ENCODE results near the gene POLR1A. TPM values are rescaled to one million over a fixed set of nuclear protein-coding genes. Genes with fewer than 3 reads are reported as not detected.

Gene POLR1A
- polyA plus RNA-seq, 2 of the 4 experiments (the other 2 are of a cell fraction), result 22.8 to 55.7 TPM

GRCh38 chr2:85990084-85990483 lies 115.6 kb downstream of the POLR1A start:
- POLR2A ChIA-PET, result no interaction called here
- Histone ChIP-seq H3K4me3 (no peak overlapping the region), H3K9me3 (no peaks in the 10 kb centered on the region), H3K4me1 (peaks cover 11% of the 10 kb centered on the region), H3K27ac (peak overlapping the region in 1 of 2 experiments; percentile 40; a peak in 2 of 6 replicates), H3K4me2 (no peak overlapping the region)
- CTCF ChIA-PET, result interaction anchor here (0.8 to 1.3 kb wide), 5 partner anchors 17 to 163 kb away, joined by 3 to 4 read pairs (median 4); no protein-coding TSS in a partner anchor
- DNase-seq (ENCODE audit: low read depth in 1 of 2, low spot score in 1 of 2), result no peak
- ATAC-seq, result no peak
- TF ChIP-seq MAFK (IDR thresholded peaks at IDR 0.05; ENCODE audit: partially characterized antibody), result no peak
- no peak for TF ChIP-seq REST (IDR thresholded peaks at IDR 0.05)
- no peak for TF ChIP-seq ZSCAN20 (CRISPR knock-in tag; IDR thresholded peaks at IDR 0.05)
- TF ChIP-seq RFX5 (IDR thresholded peaks at IDR 0.05), result no peak
- no peak for TF ChIP-seq POLR2A (IDR thresholded peaks at IDR 0.05; ENCODE audit: low read length)
- FAIRE-seq, result no peak
- 92% methylated on average over 8 of the region's 8 CpGs for WGBS (ENCODE audit: missing lambda C conversion rate)

- no peak for DNase-seq (ENCODE audit: low read depth in 1 of 2, low spot score in 1 of 2)
- Histone ChIP-seq H3K4me2 (no peak overlapping the region), H3K4me3 (no peak overlapping the region), H3K4me1 (peaks cover 10% of the 10 kb centered on the region), H3K27ac (peak overlapping the region in 1 of 2 experiments; percentile 42; a peak in 2 of 6 replicates), H3K9me3 (no peaks in the 10 kb centered on the region)
- 89% methylated on average over 7 of the region's 7 CpGs for WGBS (ENCODE audit: missing lambda C conversion rate)
- ATAC-seq, result no peak
- POLR2A ChIA-PET, result no interaction called here
- TF ChIP-seq MAZ (IDR thresholded peaks at IDR 0.05; ENCODE audit: borderline replicate concordance, low read depth, low read length), result no peak
- TF ChIP-seq NFE2L2 (conservative IDR thresholded peaks at IDR 0.05; ENCODE audit: low read length), result no peak
- no peak for TF ChIP-seq CEBPB (IDR thresholded peaks at IDR 0.05)
- no peak for TF ChIP-seq POLR2A (IDR thresholded peaks at IDR 0.05; ENCODE audit: low read length)
- TF ChIP-seq EP300 (IDR thresholded peaks at IDR 0.05), result no peak
- TF ChIP-seq RNF2 (IDR thresholded peaks at IDR 0.05; ENCODE audit: borderline replicate concordance, low read depth), result no peak
- no peak for TF ChIP-seq PBX3 (IDR thresholded peaks at IDR 0.05)
- TF ChIP-seq NPAS2 (CRISPR knock-in tag; IDR thresholded peaks at IDR 0.05; ENCODE audit: borderline replicate concordance), result no peak
- TF ChIP-seq SMC3 (IDR thresholded peaks at IDR 0.05), result no peak
- no peak for TF ChIP-seq TFCP2L1 (CRISPR knock-in tag; IDR thresholded peaks at IDR 0.05)
- no peak for TF ChIP-seq EHF (CRISPR knock-in tag; IDR thresholded peaks at IDR 0.05)
- no peak for TF ChIP-seq BHLHE40 (IDR thresholded peaks at IDR 0.05; ENCODE audit: low read depth, low read length)
- no peak for FAIRE-seq
- CTCF ChIA-PET, result interaction anchor here (0.8 to 1.6 kb wide), 7 partner anchors 17 to 175 kb away, joined by 3 to 5 read pairs (median 4); partner anchors contain the start of gene ST3GAL5
Measured at GRCh38 chr2:85989288-85989865, 116.3 kb downstream of the POLR1A start.

- ChIA-PET CTCF (interaction anchor here (1.1 to 1.6 kb wide), 5 partner anchors 16 to 174 kb away, joined by 3 to 5 read pairs (median 4); partner anchors contain the start of gene ST3GAL5), POLR2A (no interaction called here)
- DNase-seq (ENCODE audit: low read depth in 1 of 2, low spot score in 1 of 2) (no peak), FAIRE-seq (no peak), ATAC-seq (peak in 1 of 2 experiments; percentile 22; a peak in 1 of 6 replicates)
- WGBS (ENCODE audit: missing lambda C conversion rate), result 88% methylated on average over 7 of the region's 7 CpGs
- TF ChIP-seq MAFK (IDR thresholded peaks at IDR 0.05; ENCODE audit: partially characterized antibody) (peak; percentile 38), EHF (CRISPR knock-in tag; IDR thresholded peaks at IDR 0.05) (no peak)
- H3K27ac ChIP-seq, result peak overlapping the region in 1 of 2 experiments; percentile 42; a peak in 3 of 6 replicates
- no peak overlapping the region for H3K4me2 ChIP-seq
- H3K4me3 ChIP-seq, result no peak overlapping the region
- no peaks in the 10 kb centered on the region for H3K9me3 ChIP-seq
- peaks cover 5% of the 10 kb centered on the region for H3K4me1 ChIP-seq
Measured at GRCh38 chr2:85988914-85989270, 116.8 kb downstream of the POLR1A start.

Data from A549 (cell line).